NOMO-1 treated with dmso at 0.1 percent for 144 hours (cell line): ENCODE data around the gene WDR37.

ENCODE experiments used
- DNase-seq: peaks from one replicate; lab custom pipeline; 2025; ENCODE audit not compliant: unreplicated experiment; lab: John Stamatoyannopoulos, UW

WDR37 gene

GRCh38 chr10:1124796-1125195 lies 68.6 kb downstream of the WDR37 start:
- DNase-seq, result no peak

DNA sequence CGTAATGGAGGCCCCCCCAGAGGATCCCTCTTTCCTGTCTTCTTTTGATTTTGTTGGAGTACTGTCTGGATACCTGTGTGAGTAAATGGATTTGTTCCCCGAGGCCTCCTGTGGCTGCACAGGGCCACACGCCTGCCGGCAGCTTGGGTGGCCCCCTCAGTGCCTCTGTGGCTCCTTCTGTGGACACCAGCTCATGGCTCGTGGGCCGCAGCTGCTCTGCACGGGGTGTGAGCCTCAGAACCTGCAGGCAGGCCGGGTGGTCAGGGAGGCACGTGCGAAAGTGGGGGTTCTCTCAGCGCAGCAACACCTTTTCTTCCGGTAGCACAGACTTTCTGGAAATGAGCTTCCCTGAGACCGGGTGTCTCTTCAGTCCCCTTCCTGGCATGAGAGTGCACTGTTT lies 70.3 kb downstream of the WDR37 start:
- DNase-seq, result no peak

DNA sequence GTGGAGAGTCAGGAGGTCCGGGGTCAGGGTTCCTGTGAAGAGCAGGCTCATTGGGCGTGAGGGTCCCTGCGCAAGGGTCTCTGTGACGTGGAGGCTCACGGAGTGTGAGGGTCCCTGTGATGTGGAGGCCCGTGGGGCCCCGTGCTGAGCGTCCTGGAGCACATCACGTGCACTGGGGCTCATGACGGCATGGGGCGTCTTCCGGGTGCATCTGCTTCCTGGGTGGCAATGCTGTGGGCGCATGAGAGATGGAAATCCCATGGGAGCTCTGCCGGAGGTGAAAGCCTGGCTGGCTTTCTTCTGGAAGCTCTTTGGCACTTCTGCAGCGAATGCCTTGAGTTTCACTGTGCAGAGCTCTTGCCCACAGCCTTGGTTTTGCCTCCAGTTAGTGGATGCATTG lies 71.4 kb downstream of the WDR37 start:
- no peak for DNase-seq

- DNase-seq, result no peak
Measured at GRCh38 chr10:1128115-1128514, 71.9 kb downstream of the WDR37 start.

- DNase-seq, result no peak
Measured at GRCh38 chr10:1128649-1129048, 72.5 kb downstream of the WDR37 start.

- no peak for DNase-seq
Measured at GRCh38 chr10:1130226-1130625, 74.0 kb downstream of the WDR37 start.

DNA sequence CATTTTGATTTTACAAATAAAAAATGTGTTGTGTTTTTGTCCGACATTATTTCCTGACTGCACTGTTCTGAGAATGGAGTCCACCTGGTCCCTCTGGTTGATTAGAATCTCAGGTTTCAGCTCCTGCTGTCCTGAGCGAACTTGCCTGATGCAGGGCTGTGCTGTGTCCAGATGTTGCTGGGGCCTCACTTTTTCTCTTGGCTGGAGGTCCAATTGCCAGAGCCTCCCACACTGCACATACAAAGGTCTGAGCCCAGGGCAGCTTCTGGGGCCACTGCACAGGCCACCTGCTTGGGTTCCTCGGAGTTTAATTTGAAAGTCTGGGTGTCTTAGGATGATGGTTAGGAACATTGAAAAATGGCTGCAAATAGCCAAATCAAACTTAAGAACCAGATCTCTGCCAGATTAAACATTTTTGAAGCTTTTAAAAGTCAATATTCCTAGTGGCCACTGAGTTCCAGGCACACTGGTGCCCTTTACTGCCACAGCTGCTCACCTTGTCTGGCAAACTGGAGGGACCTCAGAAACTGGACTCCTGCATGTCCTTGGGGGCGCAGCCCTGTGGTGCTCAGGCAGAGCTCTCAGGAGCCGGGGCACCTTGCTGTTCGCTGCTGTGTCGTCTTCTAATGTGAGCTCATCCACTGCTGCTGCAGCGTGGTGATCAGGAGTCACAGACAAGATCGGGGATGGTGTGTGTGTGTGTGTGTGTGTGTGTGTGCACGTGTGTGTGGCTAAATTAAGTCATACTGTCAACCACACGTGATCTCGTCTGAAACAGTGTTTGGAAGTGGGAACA lies 75.0 kb downstream of the WDR37 start:
- no peak for DNase-seq

GRCh38 chr10:1132584-1132983 lies 76.4 kb downstream of the WDR37 start:
- no peak for DNase-seq

DNA sequence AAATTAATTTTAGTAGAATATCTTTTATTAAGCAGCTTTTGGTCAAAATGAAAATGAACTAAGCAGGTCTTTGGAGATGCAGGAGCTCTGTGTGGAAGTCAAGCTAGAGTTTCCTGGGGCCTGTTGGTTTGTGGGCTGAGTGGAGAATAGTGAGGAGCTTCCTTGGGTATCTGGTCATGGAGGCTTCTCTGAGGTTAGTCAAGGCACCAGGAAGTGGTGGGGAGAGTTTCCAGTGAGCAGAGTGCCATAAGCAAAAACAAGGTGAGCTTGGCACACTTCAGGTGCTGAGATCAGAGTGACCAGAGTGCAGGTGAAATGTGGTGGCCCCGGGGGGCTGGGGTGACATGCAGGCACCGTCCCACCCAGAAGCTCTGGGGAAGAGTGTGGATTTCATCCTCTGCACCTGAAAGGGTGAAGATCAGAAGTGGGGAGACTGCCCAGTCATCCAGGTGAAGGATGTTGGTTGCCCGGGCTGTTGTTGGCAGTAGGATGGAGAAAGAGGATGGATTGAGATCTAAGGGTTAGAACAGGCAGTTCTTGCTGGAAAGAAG lies 77.4 kb downstream of the WDR37 start:
- DNase-seq, result no peak

GRCh38 chr10:1134156-1134555 lies 78.0 kb downstream of the WDR37 start:
- DNase-seq, result no peak

DNA sequence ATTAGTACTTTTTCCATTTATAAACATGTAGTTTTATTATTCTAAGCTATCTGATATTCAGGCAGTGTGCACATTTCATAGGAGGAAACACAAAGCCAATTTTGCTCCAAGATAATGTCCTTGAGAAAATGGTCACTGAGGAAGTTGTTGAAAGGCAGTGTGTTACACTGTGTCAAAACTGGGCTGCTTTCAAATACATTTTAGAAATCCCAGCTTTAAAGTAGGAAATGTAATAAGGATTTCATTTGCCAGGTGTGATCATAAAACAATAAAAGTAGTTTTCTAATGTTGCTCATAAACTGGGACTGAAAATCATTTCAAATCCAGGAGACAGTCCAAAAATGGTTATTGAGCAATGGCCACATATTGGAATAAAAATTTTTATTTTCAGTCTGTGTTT lies 80.1 kb downstream of the WDR37 start:
- DNase-seq, result no peak

DNA sequence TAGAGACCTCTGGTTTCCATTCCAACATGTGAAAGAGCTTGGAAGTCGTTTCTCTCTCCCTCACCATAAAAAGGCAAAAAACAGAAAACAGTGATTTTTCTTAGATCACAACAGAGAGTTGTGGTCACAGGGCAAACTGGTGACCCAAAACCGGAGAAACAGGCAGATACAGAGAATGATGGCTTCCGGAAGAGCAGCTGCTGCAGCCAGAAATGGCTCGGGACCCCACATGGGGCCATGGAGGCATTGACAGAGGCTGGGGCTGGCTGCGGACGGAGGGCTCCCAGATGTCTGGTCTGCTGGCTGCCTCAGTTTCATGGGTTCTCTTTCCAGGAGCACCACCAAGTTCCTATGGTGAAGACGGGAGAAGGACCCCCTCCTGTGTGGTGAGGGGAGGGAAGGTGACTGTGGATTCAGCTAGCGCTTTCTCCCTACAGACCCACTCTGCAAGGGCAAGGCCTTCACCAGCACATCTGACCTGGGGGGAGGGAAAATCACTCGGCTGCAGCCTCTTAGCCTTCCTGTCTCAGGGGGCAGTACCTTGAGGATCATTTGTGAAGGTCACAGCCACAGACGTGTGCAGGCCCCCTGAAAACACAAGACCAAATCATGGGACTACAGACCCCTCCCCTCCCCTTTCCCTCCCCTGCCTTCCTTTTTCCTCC lies 81.4 kb downstream of the WDR37 start:
- DNase-seq, result no peak

GRCh38 chr10:1138529-1138928 lies 82.3 kb downstream of the WDR37 start:
- no peak for DNase-seq

- no peak for DNase-seq
Measured at GRCh38 chr10:1141261-1141660, 85.1 kb downstream of the WDR37 start.

DNA sequence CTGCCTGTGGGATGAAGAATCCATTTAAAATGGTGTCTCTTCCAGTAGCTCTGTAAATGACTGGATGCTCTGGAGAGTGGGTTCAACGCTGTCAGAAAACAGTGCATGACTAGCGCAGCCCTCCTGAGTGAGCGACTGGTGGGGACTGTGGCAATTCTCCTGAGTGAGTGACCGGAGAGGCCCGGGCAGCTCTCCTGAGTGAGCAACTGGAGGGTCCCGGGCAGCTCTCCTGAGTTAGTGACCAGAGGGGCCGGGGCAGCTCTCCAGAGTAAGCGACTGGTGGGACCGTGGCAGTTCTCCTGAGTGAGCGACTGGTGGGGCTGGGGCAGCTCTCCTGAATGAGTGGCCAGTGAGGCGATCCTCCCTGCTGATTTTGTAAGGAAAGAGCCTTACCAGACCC lies 85.5 kb downstream of the WDR37 start:
- no peak for DNase-seq

DNA sequence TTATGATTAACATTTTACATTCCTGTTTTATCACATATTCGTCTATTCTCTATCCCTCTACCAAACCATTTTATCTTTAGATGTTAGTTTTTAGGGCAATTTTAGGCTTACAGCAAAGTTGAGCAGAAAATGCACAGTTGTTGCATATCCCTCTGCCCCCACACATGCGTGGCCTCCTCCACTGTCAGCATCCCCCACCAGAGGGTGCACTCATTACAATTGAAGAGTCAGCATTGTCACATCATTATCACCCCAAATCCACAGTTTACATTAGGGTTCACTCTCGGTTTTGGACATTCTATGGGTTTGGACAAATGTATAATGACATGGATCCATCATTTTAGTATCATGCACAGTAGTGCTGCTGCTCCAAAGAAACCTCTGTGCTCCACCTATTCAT lies 86.4 kb downstream of the WDR37 start:
- DNase-seq, result no peak

GRCh38 chr10:1147810-1148209 lies 91.6 kb downstream of the WDR37 start:
- DNase-seq, result no peak

DNA sequence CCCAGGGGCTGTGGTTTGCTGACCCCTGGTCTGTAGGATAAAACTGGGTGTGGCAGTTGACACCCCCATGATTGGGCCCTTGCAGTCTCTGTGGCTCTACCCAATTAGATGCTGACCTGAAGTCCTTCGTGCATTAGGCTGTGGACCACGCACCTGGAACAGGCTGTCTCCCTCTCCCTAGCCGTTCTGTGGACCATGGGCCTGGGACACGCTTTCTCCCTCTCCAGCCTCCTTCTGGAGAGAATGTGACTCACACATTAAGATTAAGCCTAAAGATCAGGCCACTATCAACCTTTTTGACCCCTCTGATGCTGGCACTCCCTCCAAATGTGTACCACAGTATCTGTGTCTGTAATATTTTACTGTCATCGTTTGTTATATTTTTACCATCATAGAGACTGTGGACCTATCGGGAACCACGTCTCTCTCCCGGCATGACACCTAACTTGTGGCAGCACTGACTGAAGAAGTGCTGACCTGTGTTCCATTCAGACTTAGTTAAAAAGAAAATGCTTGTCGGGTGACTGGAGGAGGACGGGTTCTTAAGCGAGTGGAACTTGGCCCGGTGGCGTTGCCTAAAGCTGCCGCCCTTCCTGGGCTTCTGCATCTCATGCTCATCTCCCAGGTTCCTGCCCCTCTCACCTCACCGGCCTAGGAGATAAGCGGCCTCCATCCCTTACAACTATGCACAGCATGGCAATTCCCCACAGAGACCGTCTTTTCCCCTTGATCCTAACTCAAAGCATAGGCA lies 92.8 kb downstream of the WDR37 start:
- DNase-seq, result no peak

- no peak for DNase-seq
Measured at GRCh38 chr10:1149793-1150637, 93.8 kb downstream of the WDR37 start.

GRCh38 chr10:1150638-1150955 lies 94.4 kb downstream of the WDR37 start:
- DNase-seq, result no peak
